ENCODE results near the gene RGMA.

Gene RGMA

DNA sequence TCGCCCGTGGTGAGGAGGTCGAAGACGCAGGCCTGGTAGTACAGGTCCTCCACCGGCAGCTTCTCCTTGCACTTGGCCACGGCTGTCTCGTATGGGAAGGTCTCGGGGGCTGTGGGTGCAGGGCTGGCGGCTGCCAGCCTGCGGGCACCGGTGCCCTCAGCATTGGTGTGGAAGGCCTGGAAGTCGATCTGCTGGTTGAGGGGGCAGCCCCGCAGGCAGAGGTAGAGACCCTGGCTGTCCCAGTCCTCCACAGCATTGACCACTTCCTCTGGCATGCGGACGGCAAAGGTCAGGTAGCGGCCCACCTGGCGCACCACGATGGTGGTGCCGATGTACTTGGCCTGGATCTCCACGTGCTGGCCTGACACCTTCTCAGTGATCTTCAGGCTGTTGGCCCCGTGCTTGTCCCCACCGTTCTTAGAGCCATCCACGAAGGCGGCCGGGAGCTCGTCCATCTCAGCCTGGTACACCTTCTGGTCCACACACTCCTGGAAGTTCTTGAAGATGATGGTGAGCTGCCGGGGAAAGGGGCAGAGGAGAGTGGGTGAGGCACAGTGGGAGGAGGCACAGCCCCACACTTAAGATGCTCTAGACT lies 43.7 kb downstream of the RGMA start:
- TF ChIP-seq SIN3A (IDR thresholded peaks at IDR 0.05; ENCODE audit: borderline replicate concordance, insufficient read depth, low read length), result no peak
- TF ChIP-seq FOXP2 (optimal IDR thresholded peaks at IDR 0.05; ENCODE audit: borderline replicate concordance, extremely low read depth, extremely low read length, insufficient read depth), result no peak
- no peak for TF ChIP-seq TAF1 (IDR thresholded peaks at IDR 0.05; ENCODE audit: borderline replicate concordance, insufficient read depth, low read length)
- TF ChIP-seq, protein P1, sequence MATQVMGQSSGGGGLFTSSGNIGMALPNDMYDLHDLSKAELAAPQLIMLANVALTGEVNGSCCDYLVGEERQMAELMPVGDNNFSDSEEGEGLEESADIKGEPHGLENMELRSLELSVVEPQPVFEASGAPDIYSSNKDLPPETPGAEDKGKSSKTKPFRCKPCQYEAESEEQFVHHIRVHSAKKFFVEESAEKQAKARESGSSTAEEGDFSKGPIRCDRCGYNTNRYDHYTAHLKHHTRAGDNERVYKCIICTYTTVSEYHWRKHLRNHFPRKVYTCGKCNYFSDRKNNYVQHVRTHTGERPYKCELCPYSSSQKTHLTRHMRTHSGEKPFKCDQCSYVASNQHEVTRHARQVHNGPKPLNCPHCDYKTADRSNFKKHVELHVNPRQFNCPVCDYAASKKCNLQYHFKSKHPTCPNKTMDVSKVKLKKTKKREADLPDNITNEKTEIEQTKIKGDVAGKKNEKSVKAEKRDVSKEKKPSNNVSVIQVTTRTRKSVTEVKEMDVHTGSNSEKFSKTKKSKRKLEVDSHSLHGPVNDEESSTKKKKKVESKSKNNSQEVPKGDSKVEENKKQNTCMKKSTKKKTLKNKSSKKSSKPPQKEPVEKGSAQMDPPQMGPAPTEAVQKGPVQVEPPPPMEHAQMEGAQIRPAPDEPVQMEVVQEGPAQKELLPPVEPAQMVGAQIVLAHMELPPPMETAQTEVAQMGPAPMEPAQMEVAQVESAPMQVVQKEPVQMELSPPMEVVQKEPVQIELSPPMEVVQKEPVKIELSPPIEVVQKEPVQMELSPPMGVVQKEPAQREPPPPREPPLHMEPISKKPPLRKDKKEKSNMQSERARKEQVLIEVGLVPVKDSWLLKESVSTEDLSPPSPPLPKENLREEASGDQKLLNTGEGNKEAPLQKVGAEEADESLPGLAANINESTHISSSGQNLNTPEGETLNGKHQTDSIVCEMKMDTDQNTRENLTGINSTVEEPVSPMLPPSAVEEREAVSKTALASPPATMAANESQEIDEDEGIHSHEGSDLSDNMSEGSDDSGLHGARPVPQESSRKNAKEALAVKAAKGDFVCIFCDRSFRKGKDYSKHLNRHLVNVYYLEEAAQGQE (IDR thresholded peaks at IDR 0.05; ENCODE audit: insufficient read depth in 1 of 2, low read depth in 2 of 2, low read length in 2 of 2), result no peak
- no peak for TF ChIP-seq POLR2AphosphoS5 (IDR thresholded peaks at IDR 0.05; ENCODE audit: low read depth, low read length)

DNA sequence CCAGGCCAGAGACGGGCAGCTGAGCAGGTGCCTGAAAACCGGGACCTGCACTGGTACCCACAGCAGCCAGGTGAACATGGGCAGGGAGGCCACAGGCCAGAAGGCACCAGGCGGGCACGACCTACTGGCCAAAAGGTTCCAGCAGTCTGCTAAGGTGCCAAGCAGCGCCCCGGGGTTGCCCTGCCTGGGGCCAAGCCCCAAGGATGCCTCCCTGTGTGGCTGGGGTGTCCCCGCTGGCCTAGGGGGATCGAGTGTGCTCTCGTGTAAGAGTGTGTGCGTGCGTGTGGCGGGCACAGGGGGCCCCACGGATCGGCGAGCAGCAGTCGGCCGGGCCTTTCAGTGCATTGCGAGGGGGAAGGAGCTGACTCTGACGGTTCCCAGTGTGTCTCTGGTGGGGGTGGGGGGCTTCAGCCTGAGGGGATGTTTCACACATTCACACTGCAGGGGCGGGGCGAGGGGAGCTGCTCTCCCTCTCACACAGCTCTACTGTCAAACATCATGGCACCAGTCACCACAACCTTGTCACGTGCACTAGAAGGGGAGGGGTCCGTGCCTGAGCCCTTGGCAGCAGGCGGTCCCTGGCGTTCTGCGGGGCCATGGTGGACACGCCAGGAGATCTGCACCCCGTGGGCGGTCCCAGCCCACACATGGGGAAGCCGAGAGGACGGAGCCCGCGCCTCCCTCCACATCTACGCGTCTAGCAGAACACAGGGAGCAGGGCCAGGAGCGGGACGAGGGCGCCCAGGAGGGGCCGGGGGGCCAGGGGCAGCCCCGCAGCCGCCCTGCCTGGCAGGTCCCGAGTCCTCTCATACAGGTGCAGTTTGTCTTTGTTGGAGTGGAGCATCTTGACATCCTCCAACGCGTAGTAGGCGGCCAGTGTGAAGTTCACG lies 44.5 kb downstream of the RGMA start:
- TF ChIP-seq POLR2AphosphoS5 (IDR thresholded peaks at IDR 0.05; ENCODE audit: low read depth, low read length), result no peak
- TF ChIP-seq, protein P1 (IDR thresholded peaks at IDR 0.05; ENCODE audit: insufficient read depth in 1 of 2, low read depth in 2 of 2, low read length in 2 of 2), result no peak
- TF ChIP-seq TAF1 (IDR thresholded peaks at IDR 0.05; ENCODE audit: borderline replicate concordance, insufficient read depth, low read length), result no peak
- TF ChIP-seq SIN3A (IDR thresholded peaks at IDR 0.05; ENCODE audit: borderline replicate concordance, insufficient read depth, low read length), result no peak
- TF ChIP-seq FOXP2 (optimal IDR thresholded peaks at IDR 0.05; ENCODE audit: borderline replicate concordance, extremely low read depth, extremely low read length, insufficient read depth), result no peak

DNA sequence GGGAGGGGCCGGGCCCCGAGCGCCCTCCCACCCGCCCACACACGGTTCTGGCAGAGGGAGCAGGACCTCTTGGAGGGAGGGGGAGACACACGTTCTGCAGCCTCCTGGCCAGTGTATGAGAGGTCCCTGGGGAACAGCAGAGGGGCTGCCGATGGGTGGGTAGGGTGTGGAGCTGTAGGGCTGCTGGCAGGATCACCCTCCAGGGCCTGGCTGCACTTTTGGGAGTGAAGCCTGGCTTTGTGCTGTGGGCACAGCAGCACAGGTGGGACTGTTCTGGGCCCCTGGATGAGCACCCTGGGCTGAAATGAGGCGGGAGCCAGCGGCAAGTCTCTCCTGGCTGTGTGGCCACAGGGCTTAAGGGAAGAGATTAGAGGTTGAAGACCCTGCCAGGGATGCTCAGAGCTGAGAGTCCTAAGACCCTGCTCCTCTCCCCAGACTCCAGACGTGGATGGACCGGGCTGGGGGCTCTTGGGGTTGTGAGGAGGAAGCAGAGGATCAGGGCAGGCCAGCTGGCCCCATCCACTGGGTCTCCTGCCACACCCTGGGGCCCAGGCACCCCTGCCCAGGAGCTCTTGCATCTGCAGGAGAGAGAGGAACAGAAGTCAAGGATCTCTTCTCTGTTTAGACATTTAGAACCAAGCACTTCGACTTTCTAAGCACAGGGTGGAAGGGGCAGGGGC lies 45.2 kb downstream of the RGMA start:
- TF ChIP-seq, protein P1 (IDR thresholded peaks at IDR 0.05; ENCODE audit: insufficient read depth in 1 of 2, low read depth in 2 of 2, low read length in 2 of 2), result no peak

DNA sequence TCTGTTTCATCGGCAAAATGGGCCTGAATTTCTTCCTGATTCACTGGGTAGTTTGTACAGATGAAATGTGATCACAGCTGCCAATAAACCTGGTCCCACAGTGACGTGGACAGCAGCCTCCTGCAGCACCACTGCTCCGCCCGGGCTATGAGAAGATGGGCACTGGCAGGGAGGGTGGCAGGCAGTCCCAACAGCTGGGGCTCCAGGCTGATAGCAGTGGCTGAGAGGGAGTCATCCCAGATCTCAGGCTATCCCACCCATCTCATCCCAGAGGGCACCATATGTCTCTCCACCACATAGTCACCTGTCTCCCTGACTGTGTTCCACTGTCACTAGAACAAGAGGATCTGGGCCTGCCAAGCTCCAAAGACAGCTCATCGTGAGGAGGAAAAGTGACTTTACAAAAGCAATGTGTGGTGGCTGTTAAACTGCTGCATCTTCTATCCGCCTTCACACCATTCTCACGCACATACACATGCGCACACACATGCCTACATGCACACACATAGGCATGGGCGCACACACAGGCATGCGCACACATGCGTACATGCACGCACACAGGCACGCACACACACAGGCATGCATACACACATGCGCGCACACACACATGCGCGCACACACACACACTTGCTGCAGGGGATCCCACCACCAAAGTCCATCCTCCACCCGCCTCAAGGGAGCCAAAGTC lies 46.2 kb downstream of the RGMA start:
- TF ChIP-seq SIN3A (IDR thresholded peaks at IDR 0.05; ENCODE audit: borderline replicate concordance, insufficient read depth, low read length) (no peak), FOXP2 (optimal IDR thresholded peaks at IDR 0.05; ENCODE audit: borderline replicate concordance, extremely low read depth, extremely low read length, insufficient read depth) (no peak), TAF1 (IDR thresholded peaks at IDR 0.05; ENCODE audit: borderline replicate concordance, insufficient read depth, low read length) (no peak), POLR2AphosphoS5 (IDR thresholded peaks at IDR 0.05; ENCODE audit: low read depth, low read length) (no peak)
- TF ChIP-seq, protein P1 (IDR thresholded peaks at IDR 0.05; ENCODE audit: insufficient read depth in 1 of 2, low read depth in 2 of 2, low read length in 2 of 2), result no peak

All from PFSK-1 (cell line).